ENCODE results near the gene TNRC18.
"Not testable (repeated sequence)": the region's sequence is repeated elsewhere in the genome, so short reads cannot be mapped to it uniquely, and the experiment has no call there.

TNRC18 gene, protein sequence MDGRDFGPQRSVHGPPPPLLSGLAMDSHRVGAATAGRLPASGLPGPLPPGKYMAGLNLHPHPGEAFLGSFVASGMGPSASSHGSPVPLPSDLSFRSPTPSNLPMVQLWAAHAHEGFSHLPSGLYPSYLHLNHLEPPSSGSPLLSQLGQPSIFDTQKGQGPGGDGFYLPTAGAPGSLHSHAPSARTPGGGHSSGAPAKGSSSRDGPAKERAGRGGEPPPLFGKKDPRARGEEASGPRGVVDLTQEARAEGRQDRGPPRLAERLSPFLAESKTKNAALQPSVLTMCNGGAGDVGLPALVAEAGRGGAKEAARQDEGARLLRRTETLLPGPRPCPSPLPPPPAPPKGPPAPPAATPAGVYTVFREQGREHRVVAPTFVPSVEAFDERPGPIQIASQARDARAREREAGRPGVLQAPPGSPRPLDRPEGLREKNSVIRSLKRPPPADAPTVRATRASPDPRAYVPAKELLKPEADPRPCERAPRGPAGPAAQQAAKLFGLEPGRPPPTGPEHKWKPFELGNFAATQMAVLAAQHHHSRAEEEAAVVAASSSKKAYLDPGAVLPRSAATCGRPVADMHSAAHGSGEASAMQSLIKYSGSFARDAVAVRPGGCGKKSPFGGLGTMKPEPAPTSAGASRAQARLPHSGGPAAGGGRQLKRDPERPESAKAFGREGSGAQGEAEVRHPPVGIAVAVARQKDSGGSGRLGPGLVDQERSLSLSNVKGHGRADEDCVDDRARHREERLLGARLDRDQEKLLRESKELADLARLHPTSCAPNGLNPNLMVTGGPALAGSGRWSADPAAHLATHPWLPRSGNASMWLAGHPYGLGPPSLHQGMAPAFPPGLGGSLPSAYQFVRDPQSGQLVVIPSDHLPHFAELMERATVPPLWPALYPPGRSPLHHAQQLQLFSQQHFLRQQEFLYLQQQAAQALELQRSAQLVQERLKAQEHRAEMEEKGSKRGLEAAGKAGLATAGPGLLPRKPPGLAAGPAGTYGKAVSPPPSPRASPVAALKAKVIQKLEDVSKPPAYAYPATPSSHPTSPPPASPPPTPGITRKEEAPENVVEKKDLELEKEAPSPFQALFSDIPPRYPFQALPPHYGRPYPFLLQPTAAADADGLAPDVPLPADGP (N-terminal part only)

DNA sequence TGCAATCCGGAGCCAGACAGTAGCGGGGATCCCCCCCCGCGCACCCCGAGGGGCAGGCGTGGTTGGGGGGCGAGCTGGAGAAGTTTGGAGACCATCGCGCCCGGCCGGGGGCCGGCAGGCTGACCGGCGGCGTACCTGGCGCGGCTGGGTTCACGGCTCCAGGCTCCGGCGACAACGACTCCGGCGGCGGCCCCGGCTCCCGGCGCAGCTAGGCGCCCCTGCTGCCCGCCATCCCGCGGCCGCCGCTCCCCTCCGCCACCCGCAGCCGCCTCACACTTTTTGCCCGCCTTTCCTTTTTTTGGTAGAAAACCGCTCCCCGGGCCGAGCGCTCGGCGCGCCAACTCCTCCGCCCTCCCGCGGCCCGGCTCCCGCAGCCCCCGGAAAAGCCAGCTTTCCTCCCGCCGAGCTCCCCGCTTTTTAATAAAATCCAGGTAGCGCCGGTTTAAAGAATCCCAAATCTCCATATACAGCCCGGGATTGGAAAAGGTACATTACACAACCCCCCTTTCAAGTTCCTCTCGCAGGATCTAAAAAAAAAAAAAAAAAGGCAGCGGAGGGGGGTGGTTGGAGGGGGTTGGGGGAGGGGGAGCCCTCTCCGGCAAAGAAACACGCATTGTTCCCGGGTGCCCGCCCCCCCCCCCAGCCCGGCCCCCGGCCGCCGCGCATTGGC is at the start of gene TNRC18:
TNRC18 (minus strand) TSS at position 529 of the 670 bp plus-strand sequence. CDS start 2,588 bp downstream, outside the sequence.
- DNase-seq = no peak

DNA sequence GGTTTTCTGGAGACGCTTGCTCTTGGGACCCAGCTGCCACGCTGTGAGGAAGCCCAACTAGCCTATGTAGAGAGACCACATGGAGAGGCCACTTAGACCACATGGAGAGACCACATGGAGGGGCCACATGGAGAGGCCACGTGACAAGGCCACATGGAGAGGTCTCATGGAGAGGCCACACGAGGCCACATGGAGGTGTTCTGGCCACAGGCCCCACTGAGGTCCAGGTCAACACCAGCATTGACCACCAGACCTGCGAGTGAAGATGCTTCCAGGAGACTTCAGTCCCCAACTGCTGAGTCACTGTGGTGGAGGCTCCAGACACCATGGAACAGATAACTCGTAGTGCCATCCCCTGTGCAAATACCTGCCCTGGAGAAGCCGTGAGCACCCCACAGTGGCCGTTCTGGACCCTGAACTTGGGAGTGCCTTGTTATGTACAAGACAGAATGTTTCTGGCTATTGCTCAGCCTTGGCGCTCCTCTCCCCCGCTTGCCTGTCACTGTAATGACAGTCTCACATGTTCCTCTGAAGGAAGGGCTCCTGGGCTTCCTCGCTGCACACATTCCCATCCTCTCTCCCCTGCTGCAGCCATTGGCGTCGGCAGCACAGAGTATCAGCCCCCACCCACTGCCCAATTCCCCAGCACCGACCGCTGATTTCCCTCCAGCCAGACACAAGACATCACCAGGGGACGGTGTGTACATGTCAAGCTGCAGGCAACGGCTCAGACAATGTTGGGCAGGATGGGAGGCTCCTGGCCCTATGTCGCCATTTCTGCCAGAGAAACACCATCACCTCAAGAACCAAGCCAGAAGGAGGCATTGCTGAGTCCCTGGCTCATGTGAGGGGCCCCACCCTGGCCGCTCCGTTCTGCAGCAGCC is 49.0 kb upstream of the TNRC18 start:
- no peak for DNase-seq

DNA sequence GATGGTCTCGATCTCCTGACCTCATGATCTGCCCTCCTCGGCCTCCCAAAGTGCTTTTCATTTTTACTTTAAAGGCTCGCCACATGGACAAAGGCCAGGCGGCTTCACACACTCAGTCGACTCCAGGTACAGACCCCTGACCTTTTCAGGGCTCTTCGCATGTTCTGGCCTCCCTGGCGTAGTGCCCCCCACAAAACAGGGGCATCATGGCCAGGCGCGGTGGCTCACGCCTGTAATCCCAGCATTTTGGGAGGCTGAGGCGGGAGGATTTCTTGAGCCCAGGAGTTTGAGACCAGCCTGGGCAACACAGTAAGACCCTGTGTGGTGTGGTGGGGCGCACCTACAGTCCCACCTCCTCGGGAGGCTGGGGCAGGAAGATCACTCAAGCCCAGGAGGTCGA is 48.0 kb upstream of the TNRC18 start:
- DNase-seq = not testable (repeated sequence)

DNA sequence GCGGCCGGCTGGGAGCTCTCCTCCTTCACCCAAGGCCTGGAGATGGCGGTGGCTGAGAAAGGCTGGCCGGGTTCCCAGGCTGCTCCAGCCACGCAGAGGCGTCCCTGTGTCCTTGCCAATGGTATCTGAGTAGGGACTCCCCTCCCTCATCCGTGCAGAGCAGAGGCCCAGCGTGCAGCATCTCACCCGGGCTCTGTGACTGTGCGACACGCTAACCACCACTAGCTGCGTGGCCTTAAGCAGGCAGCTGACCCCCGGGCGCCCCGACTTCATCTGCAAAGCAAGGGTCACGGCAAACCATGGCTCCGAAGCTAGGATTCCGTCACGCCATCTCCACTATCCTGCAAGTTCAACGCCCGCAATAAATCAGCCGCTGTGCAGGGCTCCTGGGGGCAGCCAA is 47.2 kb upstream of the TNRC18 start:
- no peak for DNase-seq

DNA sequence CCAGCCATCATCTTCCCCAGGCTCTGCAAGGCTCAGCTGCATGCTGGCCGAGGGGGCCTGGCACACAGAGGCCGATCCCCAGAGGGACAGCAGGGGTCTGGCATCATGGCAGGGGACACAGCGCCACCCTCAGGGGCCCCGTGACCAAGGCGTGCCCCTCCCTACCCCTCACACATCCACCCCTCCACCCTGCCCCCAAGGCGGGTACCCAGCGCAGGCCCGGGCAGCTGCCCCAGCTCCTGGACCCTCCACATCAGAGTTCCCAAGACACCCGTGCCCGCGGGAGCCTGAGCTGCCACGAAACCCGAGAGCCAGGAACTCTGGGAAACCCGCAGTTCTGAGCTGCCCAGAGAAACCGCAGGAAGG is 46.5 kb upstream of the TNRC18 start:
- DNase-seq = no peak

DNA sequence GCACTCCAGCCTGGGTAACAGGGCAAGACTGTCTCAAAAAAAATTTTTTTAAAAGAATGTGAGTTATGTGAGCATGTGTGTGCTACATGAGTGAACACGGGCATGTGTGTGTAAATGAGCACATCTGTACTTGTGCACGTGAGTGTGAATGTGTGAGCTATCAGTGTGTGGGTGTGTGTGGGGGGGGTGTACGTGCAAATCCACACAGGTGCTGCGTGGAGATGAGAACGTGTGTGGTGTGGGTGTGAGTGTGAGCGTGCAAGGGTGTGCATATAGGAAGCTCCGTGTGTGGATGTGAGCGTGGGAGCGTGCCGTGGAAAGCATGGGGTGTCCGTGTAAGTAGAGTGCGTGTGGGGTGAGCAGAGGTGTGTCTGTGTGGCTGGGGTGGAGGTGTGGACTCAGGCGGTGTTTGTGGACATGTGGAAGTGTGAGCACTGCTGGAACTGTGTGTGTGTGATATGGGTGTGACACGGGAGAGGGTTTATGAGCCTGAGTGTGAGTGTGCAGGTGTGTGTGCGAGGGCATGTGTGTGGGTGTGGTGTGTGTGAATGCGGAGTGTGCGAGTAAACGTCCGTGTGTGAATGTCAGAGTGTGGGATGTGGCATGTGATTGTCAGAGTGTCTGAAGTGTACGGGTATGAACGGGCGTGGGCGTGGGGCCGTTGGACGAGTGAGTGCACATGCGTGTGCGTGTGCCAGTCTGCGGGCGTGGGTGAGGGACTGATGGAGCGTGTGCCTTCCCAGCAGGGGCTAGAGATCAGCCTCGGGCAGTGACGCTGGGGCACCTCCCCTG is 45.9 kb upstream of the TNRC18 start:
- no peak for DNase-seq

DNA sequence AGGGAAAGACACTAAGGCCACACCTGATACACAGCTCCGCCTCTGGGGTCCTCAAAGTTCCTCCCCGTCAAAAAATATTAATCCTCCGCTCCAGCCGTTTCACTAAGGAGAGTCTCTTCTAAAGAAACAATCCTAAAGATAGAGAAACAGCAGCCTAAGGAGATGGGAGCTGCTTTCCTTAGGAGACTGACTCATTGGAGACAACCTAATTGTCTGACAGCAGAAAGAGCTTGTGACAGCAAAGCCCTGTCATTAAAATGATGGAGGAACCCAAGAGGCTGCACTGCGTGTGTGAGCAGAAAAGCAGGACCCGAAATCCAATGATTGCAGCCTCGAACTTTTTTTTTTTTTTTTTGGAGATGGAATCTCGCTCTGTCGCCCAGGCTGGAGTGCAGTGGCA is 44.0 kb upstream of the TNRC18 start:
- no peak for DNase-seq

DNA sequence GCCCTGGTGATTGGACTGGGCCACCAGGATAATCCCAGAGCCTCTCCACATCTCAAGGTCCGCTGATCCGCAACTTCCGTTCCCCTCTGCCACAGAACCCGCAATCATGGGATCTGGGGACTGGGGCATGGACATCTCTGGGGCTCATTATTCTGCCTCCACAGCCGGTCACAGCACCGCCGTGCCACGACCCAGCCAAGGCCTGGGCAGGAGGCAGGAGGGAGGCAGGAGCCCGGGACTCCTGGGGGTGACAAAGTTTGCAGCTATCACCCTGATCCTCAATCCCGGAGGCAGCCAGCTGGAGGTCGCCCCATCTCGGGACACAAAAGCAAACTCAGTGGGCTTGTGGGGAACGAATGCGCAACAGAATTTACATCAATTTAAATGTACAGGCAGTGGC is 42.9 kb upstream of the TNRC18 start:
- no peak for DNase-seq

DNA sequence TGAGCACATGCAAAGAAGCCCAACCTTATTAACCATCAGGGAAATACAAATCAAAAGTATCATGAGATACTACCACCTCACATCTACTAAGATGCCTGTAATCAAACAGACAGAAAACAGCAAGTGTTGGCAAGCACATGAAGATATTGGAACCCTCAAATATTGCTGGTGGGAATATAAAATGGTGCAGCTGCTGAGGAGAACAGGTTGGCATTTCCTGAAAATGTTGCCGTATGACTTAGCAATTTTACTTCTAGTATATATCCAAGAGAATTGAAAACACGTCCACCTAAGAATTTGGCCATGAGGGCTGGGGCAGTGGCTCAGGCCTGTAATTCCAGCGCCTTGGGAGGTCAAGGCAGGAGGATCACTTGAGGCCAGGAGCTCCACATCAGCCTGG is 39.4 kb upstream of the TNRC18 start:
- no peak for DNase-seq

DNA sequence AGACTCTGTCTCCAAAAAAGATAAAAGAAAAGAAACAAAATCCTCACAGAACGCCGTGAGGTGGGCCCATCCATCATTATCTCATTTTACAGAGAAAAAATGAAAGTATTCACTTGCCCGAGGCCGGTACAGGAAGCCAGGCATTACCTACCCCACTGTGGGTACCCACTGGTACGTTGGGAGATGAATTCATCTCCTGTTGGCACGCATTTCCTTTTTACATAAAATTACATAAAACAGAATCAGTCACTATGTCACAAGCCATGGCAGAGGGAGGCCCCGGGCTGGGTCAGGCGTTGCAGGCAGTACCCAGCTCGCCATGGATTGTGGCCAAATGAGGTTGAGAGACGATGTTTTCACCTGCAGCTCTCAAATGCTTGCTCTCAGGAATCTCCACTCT is 38.6 kb upstream of the TNRC18 start:
- no peak for DNase-seq

DNA sequence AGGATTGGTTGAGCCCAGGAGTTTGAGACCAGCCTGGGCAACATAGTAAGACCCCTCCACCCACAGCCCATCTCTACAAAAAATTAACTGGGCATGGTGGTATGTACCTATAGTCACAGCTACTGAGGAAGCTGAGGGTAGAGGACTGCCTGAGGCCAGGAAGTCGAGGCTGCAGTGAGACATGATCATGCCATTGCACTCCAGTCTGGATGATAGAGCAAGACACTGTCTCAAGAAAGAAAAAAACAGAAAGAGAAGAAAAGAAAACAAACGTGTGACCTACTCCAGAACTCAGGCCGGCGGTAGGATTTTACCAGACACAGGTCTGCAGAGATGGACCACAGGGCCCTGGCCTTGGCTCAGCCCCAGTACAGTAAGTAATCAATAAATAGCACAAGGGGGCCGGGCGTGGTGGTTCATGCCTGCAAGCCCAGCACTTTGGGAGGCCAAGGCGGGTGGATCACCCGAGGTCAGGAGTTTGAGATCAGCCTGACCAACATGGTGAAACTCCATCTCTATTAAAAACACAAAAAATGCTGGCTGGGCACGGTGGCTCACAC is 35.4 kb upstream of the TNRC18 start:
- DNase-seq = no peak

DNA sequence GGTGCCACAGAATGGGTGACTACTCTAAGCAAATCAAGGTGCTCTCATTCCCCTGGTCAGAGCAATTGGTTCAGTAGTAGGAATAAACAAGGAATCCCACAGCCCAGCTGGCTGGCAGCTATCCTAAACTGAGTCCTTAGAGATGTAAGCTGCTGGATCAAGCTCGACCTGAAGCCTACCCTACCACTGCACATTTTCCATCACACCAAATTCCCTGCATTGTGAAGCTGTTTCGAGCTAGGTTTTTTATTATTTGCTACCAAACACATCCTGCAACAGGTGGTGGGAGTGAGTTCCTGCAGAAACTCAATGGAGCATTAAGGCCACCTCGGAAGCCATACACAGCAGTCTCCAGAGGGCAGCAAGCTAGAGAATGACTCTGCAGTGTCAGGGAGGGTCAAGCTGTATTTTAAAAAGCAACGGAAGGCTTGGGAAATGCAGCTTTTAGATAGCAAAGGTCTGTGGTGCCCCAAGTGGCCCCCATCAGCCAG is 33.7 kb upstream of the TNRC18 start:
- DNase-seq = no peak

DNA sequence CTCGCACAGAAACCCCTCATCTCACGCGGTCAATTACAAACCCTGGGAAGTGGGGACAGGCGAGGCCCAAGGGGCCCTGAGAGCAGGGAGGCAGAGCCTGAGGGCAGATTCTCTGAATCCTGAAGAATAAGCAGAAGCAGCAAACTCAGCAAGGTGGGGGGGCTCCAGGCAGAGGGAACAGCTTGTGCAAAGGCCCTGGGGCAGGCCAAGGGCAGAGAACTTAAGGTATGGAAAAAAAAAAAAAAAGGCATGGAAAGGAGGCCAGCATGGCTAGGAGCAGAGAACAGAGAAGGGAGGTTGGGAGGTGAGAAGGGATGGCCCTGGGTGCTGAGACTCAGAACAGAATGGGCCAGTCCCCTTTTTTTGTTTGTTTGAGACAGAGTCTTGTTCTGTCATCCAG is 32.8 kb upstream of the TNRC18 start:
- no peak for DNase-seq

DNA sequence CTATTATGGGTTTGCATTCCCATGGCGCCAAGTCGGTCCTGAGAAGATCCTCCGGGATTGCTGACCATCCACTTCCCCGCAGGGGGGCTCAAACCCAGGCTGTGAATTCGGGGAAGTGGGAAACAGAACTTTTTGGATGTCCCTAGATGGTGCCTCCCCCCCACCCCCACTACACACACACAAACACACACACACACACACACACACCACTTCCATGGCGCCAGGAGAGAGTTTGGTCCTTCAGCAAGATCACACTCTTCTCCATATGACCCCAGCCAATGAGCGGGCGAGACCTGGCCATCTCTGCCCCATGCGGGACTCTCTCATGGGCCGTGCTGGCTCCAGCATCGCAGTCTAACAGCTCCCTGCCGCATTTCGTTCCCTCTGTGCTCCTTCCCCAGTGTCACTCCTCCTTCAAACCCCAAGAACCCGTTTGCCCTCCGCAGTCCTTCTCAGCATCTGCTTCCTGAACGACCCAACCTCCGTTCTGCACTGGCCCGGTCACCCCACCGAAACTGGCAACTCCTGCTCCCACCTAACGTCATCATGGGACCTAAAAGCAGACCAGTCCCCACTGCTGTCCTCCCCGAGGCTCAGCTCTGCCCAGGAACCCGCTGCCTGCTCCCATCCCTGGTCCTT is 32.1 kb upstream of the TNRC18 start:
- no peak for DNase-seq

DNA sequence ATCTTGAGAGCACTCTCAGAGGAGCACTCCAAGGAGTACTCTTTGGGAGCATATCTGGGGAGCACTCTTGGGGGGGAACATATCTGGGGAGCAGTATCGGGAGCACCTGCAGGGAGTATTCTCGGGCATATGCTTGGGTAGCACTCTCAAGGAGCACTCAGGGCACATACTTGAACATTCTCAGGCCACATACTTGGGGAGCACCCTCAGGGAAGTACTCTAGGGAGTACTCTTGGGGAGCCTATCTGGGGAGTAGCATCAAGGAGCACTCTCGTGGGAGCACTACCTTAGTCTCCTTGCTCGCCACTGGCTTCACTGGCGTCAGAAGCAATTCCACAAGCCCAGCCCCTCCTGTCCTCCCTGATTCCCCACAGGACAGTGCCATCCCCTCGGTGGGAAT is 31.5 kb upstream of the TNRC18 start:
- DNase-seq = no peak

DNA sequence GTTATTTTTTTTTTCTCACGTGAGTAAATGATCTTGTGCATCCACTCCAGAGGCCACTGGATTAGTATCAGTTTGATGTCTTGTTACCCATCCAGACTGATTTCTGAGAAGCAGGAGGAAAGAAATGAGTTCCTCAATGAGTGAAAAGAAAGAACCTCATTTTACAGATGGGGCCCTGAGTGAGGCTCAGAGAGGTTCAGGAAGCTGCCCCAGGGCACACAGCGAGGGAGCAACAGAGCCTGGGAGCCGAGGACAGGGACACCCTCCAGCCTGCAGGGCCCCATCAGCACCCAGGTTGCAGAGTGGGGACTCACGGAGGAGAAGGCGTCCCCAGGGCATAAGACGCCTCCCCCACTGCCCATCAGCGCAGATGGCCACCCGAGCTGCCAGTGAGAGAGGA is 30.9 kb upstream of the TNRC18 start:
- DNase-seq = no peak

DNA sequence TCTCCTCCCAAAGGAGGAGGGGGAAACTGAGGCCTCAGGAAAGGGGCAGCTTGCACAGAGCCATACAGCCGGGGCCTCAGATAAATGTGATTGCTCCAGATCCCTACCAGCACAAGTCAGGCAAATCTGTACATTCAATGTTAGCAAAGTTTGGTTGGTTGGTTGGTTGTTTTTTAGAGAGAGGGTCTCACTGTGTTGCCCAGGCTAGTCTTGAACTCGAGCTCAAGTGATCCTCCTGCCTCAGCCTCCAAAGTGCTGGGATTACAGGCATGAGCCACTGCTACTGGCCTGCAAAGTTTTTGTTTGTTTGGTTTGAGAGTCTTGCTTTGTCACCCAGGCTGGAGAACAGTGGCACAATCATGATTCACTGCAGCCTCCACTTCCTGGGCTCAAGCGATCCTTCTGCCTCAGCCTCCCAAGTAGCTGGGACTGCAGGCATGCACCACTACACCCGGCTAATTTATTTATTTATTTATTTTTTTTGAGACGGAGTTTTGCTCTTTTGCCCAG is 30.0 kb upstream of the TNRC18 start:
- no peak for DNase-seq

DNA sequence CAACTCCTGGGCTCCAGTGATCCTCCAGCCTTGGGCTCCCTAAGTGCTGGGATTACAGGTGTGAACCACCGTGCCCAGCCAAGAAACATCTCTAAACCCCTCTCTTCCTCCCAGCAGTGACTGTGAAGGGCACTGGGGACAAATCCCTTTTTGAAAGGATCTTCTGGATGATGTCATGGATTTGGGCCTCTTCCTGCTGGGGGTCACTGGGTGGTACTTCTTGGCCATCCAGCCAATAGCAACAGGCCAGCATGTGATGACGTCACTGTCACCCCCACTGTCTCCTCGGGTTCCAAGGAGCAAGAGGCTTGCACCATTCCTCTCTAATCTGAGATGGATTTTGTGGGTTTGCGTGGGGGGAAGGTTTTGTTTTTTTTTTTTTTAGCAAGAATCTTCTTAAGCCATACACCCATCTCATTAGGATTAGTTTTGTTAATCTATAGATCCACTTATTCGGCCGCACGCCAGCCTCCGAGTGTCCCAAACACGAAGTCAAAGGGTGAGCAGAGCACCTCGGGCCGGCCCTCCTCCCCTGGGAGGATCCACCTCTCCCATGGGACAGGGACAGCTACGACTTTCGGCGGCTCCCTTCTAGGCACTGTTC is 29.4 kb upstream of the TNRC18 start:
- no peak for DNase-seq

DNA sequence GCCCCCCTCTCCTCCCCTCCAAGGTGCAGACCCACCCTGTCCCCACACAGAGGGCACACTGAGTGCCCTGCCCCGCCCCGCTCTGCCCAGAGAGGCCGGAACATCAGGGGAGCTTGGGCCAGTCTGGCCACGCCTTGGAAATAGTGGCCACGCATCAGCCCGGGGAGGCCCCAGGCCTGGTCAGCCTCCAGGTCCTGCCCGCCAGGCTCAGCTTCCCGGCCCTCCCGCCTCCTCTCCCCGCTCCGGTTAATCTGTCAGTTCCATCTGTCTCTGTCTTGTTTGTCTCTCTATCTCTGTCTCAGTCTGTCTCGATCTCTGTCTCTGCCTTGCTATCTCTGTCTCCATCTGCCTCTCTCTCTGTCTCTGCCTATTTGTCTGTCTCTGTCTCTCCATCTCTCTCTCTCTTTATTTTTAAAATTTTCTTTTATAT is 28.9 kb upstream of the TNRC18 start:
- no peak for DNase-seq
